CD1c-positive myeloid dendritic cell (primary cell): ENCODE data around the gene CDH13.

Source experiments
- DNase-seq: peaks from one replicate; pipeline ENCODE4 v3.0.0-alpha.2; 2016; ENCODE audit errors: extremely low spot score

CDH13 gene

GRCh38 chr16:83418565-83418964 is 791.8 kb downstream of the CDH13 start:
- no peak for DNase-seq

DNA sequence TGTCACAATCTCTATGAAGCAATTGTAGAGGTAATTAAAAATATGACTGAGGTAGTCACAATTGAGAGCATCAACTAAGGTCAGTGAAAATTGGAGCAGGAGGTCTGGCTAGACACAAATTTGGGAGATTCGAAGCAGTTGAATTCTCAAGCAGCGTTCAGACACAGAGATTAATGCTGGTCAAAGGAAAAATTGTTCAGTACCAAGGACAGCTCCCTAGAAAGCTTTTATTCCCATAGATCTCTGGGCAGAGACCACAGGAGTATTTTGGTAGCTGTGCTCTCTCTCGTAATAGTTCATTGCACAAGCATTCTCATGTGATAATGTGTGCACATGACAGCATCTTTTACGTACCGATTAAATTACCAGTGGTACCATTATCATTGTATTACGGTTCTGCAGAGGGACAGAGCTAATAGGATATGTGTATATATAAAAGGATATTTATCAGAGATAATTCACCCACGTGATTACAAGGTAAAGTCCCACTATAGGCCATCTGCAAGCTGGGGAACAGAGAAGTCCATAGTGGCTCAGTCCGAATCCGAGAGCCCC is 793.5 kb downstream of the CDH13 start:
- peak; percentile 1 for DNase-seq

DNA sequence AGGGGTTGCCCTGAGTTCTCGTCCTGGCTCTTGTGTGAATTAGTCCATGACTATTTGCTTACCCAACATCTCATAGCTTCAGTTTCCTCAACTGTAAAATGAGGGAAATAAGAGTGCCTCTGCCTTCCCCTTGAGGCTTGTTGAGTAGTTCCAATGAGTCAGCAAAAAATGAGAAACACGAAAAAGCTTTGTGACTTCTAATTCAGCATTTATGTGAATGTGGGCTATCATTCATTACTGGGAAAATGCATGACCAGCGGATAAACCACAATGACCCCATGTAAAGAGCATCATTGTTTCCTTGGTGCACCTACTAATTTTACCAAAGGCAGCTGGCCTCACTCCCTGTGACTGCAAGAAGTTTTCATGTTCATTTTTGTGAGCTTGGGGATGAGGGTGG is 806.4 kb downstream of the CDH13 start:
- DNase-seq = no peak

DNA sequence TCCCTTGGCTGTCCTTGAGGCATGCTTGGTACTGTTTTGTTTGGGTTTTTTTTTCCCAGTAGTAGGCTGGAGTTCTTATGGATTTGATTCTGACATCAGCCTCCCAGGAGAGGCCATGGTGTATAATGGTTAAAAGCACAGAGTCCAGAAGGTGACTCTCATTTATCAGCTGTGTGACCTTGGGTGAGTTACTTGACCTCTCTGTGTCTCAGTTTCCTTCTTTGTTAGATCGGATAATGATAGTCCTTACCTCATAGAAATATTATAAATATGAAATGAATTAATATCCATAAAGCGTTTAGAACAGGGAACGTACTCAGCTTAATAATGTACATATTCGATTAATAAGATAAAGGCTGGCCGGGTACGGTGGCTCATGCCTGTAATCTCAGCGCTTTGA is 810.3 kb downstream of the CDH13 start:
- no peak for DNase-seq

DNA sequence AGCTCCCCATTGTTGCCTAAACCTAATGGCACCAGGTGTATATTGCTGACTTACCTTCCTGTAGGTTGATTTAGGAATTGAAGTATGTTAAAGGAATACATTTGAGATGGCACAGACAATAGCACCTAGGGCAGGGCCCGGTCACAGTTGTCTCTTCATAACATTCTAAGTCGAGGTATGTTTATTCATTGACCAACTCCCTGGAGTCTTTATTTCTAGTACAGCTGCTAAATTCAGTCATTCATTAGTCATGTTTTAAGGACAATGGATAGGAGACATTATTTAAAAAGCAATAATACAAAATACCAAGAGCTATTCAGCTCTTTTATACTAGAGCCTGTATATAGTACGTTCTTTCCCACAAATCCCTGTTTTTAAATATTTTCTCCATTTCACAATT is 811.6 kb downstream of the CDH13 start:
- DNase-seq = no peak

GRCh38 chr16:83439412-83439811 is 812.6 kb downstream of the CDH13 start:
- no peak for DNase-seq

- no peak for DNase-seq
Observed at GRCh38 chr16:83441517-83441916, 814.7 kb downstream of the CDH13 start.

GRCh38 chr16:83443972-83444371 is 817.2 kb downstream of the CDH13 start:
- no peak for DNase-seq

DNA sequence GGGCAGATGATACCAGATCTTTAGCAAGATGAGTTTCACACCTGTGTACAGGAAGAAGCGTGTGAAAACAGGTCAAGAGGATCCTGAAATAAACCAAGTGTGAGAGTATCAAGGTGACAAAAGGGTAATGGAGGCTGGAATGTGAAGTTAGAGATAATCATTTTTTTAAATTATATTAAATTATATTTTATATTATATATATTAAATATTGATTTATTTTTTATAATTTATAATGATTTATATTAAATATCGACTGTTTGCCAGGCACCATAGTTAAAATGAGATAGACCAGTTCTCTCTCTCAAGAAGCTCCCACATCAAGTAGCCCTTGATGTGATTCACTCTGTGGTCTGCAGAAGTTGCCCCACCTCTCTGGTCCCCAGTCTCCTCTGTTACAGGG is 820.8 kb downstream of the CDH13 start:
- no peak for DNase-seq

- DNase-seq = no peak
Observed at GRCh38 chr16:83449861-83450260, 823.1 kb downstream of the CDH13 start.

- DNase-seq = no peak
Observed at GRCh38 chr16:83453977-83454376, 827.2 kb downstream of the CDH13 start.

DNA sequence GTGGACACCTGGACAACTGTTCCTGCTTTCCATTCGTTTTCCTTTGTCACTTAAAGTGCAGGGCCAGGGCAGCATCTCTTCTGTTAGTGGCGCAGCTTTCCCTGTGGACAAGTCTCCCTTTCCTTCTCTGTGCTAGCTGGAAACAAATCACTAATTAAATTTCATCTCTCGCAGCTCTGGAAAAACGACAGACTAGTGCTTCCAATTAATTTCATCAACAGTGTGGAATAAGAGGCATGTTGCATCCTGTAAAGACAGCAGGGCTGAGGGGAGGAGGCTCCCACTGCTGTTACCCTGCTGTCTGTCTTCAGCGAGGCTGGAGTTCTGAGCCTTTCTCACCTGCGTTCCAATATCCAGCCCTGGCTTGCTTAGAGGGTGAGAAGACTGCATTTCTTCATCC is 828.9 kb downstream of the CDH13 start:
- DNase-seq = no peak

DNA sequence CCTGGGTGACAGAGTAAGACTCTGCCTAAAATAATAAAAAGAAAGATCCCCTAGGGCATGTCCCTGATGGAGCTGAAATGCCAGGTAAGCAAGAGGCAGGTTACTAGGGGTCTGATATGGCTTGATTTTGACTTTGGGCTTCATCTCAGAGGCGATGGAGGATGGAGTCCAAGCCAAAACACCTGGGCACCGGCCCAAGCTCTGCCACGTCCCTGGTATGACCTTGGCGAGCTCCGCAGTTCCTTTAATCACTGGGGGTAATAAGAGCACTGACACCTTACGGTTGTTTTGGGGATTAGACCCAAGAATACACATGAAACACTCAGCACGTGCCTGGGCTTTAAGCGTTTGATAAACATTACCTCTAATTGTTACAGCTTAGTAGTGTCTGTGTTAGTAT is 830.2 kb downstream of the CDH13 start:
- no peak for DNase-seq

DNA sequence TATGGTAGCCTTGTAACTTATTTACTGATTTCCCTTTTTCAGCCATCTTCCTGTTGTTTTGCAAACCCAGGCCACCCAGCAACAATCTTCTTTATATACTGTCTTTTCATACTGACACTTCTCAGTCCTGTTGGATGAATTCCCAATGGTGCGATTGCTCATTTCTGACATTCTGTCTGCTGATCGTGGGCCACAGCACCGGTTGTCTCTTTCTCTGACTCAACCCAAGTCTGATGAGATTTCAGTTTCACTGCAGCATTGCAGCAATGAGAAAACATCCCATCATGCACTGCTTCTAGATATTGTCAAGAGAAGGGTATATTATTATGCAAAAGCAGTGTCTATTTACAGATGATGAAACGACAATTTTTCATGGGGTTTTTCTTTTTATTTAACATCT is 831.8 kb downstream of the CDH13 start:
- no peak for DNase-seq

GRCh38 chr16:83464991-83465390 is 838.2 kb downstream of the CDH13 start:
- no peak for DNase-seq

DNA sequence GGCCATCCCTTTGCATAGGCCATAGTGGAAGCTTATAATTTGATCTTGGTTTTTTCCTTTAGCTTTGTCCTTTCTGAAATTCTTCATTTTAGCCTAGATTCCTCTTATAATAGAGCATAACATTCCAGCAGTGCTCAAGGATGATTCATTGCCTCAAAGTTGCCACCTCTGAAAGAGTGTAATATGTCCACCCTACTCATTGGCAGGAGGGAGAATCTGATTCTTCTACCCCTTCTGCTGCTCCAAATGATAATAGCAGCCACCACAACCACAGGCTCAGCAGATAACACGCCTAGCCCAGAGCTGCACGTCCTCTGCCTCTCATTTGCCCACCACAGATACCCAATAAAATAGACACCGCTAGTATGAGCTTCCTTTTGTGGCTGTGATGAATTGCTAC is 843.6 kb downstream of the CDH13 start:
- no peak for DNase-seq

DNA sequence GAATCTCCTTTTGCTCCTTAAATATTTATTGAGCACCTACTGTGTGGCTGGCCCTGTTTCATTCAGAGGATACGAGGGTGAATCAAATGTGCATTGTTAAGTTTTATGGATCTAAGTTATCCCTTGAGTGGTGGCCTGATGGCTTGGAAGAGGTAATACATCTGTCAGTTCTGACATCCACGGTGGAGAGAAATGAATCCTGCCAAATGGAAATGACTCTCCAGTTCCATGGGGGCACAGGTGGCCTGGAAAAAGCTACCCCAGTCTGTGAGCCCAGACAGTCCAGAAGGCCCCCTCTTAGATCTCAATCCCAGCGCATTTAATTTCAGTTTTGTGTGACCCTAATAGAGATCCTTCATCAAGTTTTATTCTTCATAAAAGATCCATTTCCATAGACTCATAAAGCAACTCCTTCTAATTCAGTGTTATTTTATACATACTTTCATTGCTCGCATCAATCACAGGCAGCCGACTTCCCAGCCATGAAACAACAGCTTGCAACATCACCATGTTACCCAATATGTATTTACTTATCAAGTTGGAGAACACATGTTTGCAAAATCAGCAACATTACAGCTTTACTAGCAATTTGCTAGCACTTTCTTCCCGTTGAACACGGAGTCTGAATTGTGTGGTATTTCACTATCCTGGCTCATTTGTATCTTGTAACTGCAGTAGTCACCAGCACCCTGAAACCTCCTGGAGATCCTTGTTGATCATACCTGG is 846.2 kb downstream of the CDH13 start:
- no peak for DNase-seq

GRCh38 chr16:83473926-83474650 is 847.3 kb downstream of the CDH13 start:
- no peak for DNase-seq

GRCh38 chr16:83475108-83475507 is 848.3 kb downstream of the CDH13 start:
- no peak for DNase-seq

DNA sequence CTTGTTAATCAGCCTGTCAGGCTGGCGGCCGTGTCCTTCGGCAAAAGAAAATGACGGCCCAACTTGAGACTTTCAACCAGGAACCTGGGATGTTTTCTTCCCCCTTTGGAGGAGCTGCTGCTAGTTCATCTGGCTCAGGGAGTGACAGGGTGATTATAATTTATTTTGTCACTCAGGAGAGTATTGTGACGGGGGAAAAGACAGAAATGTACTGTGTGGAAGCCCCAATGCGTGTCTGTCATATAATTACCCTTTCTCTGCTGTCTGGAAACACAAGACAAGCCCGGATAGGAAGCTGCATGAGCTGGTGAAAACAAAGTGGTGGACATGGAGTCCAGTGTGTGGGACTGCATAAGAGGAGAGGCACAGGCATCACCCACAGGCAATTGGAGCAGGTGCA is 854.8 kb downstream of the CDH13 start:
- no peak for DNase-seq

GRCh38 chr16:83482545-83483162 is 855.9 kb downstream of the CDH13 start:
- DNase-seq = no peak

DNA sequence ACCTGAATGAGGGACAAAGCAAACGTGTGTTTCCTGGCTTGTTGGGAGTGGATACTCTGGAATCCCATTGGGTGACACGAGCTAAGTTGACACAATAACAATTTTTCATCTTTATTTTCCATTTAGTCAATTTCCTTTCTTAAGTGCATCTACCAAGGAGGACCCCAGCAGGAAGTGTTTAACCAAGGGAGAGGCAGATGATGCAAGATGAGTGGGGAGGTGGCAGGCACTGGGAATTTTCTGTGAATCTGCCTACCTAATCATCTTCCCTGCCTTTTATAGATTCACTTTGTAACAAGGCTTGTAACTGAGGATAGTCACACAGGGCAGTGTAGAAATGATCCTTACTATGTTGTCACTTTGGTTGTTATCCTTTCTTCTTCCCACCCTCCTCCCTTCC is 863.3 kb downstream of the CDH13 start:
- DNase-seq = no peak

DNA sequence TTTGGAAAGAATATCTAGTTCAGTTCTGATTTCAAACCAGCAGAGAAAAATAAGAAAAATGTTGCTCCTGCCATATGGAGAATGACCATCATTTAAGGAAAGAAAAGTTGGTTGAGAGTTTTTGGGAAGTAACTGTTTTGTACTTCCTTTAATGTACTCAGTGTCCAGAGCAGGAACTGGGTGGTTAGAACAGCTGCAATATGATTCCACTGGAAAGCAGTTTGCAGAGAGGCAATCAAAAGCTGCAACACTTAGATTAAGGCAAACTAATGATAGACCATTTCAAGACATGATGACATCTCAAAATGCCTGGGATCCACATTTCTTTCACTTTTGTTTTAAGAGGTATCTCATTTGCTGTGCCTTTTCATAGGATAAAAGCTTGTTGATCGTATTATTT is 867.7 kb downstream of the CDH13 start:
- DNase-seq = no peak
